Uterus (tissue), 2 donors: ENCODE data around the gene ARHGAP9.

Experiments
- POLR2A ChIP-seq, 2 donors: fragments of 450-650 bp; IDR thresholded peaks; one replicate each; pipeline ENCODE4 v1.6.1; 2016; ENCODE audit warnings: antibody characterized with exemption in 2 of 2, mild to moderate bottlenecking in 1 of 2, moderate library complexity in 1 of 2
- TF ChIP-seq, protein P1 (sequence below), 4 experiments: fragments of 200-600 bp in 2 of 4; fragments of 450-650 bp in 2 of 4; sonication (generic) in 2 of 4; IDR thresholded peaks; one replicate each; pipeline ENCODE4 v1.5.1; 2016 to 2019; ENCODE audit warnings: antibody characterized with exemption in 4 of 4, mild to moderate bottlenecking in 2 of 4, moderate library complexity in 1 of 4

GRCh38 chr12:57461276-57461916 is 18.3 kb downstream of the ARHGAP9 start:
- TF ChIP-seq, protein P1, sequence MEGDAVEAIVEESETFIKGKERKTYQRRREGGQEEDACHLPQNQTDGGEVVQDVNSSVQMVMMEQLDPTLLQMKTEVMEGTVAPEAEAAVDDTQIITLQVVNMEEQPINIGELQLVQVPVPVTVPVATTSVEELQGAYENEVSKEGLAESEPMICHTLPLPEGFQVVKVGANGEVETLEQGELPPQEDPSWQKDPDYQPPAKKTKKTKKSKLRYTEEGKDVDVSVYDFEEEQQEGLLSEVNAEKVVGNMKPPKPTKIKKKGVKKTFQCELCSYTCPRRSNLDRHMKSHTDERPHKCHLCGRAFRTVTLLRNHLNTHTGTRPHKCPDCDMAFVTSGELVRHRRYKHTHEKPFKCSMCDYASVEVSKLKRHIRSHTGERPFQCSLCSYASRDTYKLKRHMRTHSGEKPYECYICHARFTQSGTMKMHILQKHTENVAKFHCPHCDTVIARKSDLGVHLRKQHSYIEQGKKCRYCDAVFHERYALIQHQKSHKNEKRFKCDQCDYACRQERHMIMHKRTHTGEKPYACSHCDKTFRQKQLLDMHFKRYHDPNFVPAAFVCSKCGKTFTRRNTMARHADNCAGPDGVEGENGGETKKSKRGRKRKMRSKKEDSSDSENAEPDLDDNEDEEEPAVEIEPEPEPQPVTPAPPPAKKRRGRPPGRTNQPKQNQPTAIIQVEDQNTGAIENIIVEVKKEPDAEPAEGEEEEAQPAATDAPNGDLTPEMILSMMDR (IDR thresholded peaks at IDR 0.05): no peak
- TF ChIP-seq POLR2A (IDR thresholded peaks at IDR 0.05): no peak
